NCI-H1436 (cell line): ENCODE data around the gene KRT84.
"Not testable (repeated sequence)": the region's sequence is repeated elsewhere in the genome, so short reads cannot be mapped to it uniquely, and the experiment has no call there.

ENCODE experiments used
- DNase-seq: peaks from one replicate; lab custom pipeline; 2025; lab: John Stamatoyannopoulos, UW

Gene KRT84

DNA sequence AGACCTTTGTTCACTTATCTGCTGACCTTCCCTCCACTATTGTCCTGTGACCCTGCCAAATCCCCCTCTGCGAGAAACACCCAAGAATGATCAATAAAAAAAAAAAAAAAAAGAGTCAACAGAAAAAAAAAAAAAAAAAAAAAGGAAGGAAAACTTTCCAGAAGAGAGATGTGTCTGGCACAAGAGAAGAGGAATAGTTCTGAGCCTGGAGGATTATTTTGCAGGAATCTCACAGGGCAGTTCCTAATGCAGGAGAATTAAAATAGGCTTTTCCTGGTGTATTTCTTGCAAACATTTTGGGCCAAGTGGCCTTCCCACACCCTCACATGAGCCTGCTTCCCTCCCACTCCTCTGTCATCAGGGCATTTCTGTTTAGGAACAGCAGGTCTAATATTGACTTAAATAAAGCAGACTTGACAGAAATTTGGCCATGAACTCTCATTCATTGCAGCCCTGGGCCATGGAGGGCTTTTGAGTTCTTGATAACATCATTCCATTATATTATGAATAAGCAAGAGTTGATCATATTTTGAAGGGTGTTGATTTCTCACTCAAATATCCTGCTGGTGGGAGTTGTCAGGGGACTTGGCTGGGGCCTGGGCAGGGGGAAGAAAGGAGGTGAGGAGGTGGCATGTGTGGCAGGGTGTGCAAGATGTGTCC, 25.3 kb upstream of the KRT84 start:
- not testable (repeated sequence) for DNase-seq

DNA sequence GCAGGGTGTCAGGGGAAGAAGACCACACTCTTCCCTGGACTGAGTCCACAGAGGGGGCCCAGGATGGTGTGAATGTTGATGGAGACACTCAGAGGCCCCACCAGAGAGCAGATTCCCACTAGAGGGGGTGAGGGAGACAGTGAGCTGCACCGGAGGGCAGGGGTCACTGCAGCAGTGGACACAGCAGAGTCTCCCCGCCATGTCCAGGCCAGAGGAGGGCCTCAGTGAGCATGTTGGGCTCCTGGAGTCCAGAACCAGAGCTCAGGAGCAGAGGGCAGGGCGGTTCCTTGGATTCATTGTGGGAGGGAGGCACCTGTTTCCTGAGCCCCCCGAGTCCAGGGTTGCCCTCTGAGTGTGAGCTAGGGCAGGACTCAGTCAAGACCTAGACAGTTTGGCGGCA, 22.5 kb upstream of the KRT84 start:
- DNase-seq: no peak

GRCh38 chr12:52405922-52406385, 20.5 kb upstream of the KRT84 start, which contains the start of gene KRT82:
KRT82 (minus strand) TSS chr12:52406335; CDS start chr12:52406277, 58 bp downstream.
- DNase-seq: no peak

GRCh38 chr12:52404951-52405350, 19.5 kb upstream of the KRT84 start:
- no peak for DNase-seq

GRCh38 chr12:52403561-52403960, 18.1 kb upstream of the KRT84 start:
- DNase-seq: no peak

- DNase-seq: no peak
Measured at GRCh38 chr12:52402873-52403540, 17.6 kb upstream of the KRT84 start.

- DNase-seq: no peak
Measured at GRCh38 chr12:52402377-52402776, 16.9 kb upstream of the KRT84 start.

DNA sequence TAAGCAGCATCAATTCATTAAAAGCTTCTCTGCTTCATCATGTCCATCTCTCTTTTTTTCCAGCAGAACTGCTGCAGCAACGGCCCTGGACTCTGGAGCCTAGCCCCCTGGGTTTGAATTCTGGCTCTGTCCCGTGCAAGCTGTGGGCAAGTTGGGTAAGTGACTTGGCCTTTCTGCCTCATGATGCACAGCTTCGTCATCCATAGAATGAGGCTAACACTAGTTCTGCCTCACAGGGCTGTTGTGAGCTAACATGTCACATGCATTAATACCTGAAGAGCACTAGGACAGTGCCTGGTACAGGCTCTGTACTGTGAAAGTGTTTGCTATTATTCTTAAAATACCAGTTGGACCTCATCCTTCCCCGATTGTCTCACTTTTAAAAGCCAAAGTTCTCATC, 16.5 kb upstream of the KRT84 start:
- no peak for DNase-seq

DNA sequence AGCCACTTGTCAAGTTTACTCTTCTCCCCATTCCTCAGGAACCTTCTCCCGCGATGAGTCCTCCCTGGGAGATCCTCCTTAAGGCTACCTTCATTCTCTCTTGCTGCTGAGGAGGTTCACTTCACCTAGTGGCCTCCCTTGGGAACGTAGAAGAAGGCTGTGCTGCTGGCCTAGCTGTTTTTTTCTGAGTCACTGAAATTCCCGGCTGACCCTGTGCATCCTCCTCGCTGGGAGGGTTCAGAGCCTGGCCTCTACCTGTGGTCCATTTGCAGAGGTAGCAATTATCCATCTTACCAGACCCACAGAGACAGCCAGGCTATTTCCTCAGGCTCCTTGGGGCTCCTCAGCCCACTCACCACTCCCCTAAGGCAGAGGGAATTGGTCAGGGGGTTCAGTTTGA, 16.1 kb upstream of the KRT84 start:
- DNase-seq: no peak

DNA sequence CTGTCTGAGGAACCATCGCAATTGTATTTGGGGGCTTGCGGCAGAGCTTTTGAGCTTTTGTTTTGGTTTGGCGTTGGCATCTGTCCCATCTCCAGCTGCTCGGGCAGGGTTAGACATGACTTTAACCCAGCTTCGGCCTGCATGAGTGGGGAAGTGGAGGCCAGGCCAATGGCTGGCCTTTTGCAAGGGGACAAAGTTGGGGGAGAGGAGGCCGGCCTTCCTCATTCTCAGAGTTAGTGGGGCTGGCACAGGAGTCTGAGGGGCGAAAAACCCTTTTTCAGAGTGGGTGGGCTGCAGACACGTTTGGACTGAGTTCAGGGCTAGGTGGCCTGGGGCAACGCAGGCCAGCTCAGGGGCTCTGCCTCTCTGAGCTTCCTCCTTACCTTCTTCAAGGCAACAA, 15.5 kb upstream of the KRT84 start:
- no peak for DNase-seq

DNA sequence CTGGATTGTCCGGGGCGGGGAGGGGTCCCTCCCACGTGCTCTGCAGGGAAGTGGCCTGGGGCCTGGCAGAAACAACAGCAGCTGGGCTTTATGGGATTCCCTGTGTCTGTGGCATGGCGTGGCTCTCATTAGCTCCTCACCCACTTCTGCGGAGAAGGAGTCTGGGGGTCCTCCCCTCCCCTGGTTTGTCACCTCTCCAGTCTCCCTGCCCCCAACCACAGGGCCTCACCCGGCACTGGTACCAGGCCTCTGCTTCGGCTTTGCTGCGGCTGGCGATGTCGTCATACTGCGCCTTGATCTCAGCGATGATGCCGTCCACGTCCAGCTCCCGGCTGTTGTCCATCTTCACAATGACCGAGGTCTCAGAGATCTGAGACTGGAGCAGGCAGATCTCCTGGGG, 14.3 kb upstream of the KRT84 start:
- no peak for DNase-seq

DNA sequence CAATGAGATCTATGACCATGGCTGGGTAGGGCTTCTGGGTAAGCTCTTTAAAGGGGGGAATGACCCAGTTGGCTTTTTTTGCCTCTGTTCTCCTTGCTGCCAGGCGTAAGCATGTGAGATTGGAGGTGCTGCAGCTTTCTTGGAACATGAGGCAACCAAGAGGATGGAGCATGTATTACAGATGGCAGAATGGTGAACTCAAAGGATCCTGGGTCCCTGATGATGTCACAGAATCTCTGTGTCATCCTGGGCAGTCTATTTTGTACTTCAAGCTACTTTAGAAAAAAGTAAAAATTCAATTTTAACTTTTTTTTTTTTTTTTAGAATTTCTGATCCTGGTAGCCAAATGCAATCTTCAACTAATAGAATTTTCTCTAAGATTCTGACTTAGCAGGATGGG, 12.7 kb upstream of the KRT84 start:
- DNase-seq: no peak

- DNase-seq: no peak
Measured at GRCh38 chr12:52396656-52397055, 11.2 kb upstream of the KRT84 start.

DNA sequence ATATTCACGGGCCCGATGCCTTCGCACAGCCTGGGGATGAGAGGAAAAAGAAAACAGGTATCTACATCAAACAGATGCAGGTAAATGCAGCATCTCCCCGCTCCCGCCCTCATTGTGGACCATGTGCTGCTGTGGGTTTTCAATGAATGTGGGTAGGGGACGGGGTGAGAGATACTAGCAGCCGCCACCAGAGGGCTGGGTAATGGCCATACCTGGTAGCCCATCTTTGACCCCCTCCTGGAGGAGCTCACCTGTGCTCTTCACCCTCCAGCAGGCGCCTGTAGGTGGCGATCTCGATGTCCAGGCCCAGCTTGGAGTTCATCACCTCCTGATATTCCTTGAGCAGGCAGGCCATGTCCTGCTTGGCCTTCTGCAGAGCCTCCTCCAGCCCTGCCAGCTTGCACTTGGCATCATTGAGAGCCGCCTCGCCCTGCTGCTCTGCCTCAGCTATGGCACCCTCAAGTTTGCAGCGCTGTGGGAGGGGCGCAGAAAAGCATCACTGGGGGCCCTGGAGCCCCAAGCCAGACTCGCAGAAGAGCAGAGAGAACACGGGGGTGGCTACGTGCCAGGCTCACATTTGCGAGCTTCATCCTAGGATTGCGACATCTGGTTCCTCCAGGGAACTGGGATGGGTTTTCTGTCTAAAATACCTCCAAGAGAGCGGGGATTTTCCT, 10.4 kb upstream of the KRT84 start:
- DNase-seq: no peak

GRCh38 chr12:52394836-52395405, 9.5 kb upstream of the KRT84 start:
- no peak for DNase-seq

DNA sequence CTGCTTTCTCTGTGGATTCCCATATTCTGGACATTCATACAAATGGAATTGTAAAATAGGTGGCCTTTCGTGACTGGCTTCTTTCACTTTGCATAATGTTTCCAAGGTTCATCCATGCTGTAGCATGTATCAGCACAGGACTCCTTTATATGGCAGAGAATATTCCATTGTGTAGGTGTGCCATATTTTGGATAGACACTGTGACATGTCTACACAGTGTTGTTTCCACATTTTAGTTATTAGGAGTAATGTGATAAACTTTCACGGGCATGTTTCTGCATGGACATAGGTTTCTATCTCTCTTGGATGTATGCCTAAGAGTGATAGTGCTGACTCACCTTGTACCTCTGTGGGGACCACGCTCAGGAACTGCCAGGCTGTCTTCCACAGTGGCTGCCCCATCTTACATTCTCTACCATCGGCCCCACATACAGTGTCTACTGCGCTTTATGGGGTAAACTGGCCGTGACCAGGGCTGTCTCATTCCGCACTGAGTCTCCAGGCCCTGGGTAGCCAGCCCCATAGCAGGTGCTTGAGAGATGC, 7.1 kb upstream of the KRT84 start:
- DNase-seq: no peak

GRCh38 chr12:52391618-52392002, 6.2 kb upstream of the KRT84 start:
- peak; percentile 60 for DNase-seq

- DNase-seq: no peak
Measured at GRCh38 chr12:52390739-52391617, 5.5 kb upstream of the KRT84 start.

DNA sequence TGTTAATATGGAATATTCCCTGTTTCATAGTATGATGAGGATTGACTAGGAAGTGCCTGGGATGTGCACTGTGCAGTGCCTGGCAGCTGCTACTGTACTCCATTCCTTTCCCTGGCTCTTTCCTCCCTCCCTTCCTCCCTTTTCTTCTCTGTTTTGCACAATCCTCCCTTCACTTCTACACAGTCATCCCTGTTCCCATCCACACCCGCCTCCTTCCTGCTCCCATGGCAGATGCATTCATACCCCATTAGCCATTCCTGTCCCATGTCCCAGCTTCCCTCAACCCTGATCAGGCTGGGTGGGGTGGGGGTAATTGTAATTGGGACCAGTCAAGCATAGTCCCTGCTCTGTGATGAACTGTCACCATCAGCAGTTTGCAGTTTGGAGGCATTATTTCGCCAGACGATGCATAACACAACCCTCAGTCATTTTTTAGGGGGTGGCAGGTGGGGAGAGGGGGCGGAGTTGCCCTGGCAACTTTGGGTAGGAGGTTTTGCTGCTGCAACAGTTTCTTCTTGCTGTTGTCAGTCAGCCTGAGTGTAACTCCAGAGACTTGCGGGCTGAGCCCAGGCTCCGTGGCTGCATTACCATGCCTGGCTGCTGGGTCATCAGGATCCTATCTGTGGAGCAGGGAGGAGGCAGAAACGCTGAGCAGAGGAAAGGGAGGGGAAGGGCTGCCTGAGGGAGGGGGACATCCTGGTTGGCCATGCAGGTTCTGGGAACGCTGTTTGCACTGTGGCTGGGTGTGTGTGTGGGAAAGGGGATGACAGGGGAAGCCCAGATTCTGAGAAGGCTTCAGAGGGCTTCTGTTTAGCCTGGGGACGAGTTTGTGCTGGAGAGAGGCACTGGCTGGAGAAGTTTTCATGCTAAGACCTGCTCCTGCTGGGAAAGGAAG, 4.1 kb upstream of the KRT84 start:
- DNase-seq: no peak

DNA sequence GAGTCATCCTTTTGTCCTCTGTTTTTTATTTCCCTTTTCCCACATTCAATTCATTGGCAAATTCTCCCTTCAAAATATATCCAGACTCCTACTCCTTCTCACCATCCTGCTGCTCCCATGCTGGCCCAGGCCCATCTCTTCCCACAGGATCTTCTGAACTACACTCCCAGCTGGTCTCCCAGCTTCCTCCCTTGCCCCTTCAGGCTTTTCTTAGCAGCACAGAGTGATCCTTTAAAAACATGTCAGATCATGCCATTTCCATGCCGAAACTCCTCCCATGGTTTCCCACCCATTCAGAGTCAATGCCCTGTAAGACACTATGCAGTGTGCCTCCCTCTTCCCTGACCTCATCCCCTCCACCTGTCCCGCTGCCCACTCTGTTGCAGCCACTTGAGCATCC, 2.4 kb upstream of the KRT84 start:
- DNase-seq: no peak

GRCh38 chr12:52383331-52383730, 2.1 kb downstream of the KRT84 start:
- DNase-seq: no peak
